IMR-90 (cell line): ENCODE results near the gene HIVEP3. TPM values are rescaled to one million over a fixed set of nuclear protein-coding genes. Genes with fewer than 3 reads are reported as not detected.

ENCODE experiments used
- ATAC-seq: fragments of 200-7000 bp; cut with Tn5 transposase; 2 replicates; pipeline ENCODE4 v1.9.1; 2020; ENCODE audit warnings: low read depth, mild to moderate bottlenecking, moderate library complexity
- BruUV-seq: library from RNA; stranded (reverse); fragments of 400-500 nt; replicated peaks from 2 replicates; lab custom pipeline; 2021; lab: Mats Ljungman, UMichigan
- CTCF ChIA-PET: fragments of 300-600 bp; formaldehyde crosslinking; extraction: SDS; loops from one replicate; lab custom pipeline; 2021; ENCODE audit warnings: antibody characterized with exemption; lab: Yijun Ruan, JAX
- POLR2A ChIA-PET: fragments of 300-600 bp; sonication (Branson Sonifier 250); formaldehyde crosslinking; loops from one replicate; lab custom pipeline; 2022; ENCODE audit warnings: antibody characterized with exemption; ENCODE audit not compliant: unreplicated experiment; lab: Charles Lee
- DNase-seq: peaks from one replicate; pipeline ENCODE4 v3.0.0; 2013
- H2AFZ ChIP-seq: replicated peaks from 2 replicates; pipeline ENCODE3; 2013; ENCODE audit warnings: low read length, mild to moderate bottlenecking; ENCODE audit not compliant: poor library complexity
- H2AK5ac ChIP-seq: 2 replicates; pipeline ENCODE4 v1.6.1; 2013; ENCODE audit warnings: low read depth, low read length, inconsistent platforms
- H2AK9ac ChIP-seq: replicated peaks from 2 replicates; pipeline ENCODE3; 2013; ENCODE audit warnings: mild to moderate bottlenecking, low read depth, low read length, moderate library complexity; ENCODE audit not compliant: poor library complexity
- H2BK120ac ChIP-seq: 2 replicates; pipeline ENCODE4 v1.6.1; 2013; ENCODE audit warnings: low read depth, low read length, inconsistent platforms
- H2BK15ac ChIP-seq: 3 replicates; pipeline ENCODE4 v1.6.1; 2013; ENCODE audit warnings: low read depth, low read length, inconsistent platforms
- H2BK20ac ChIP-seq: 2 replicates; pipeline ENCODE4 v1.6.1; 2013; ENCODE audit warnings: low read depth, mild to moderate bottlenecking, inconsistent platforms, low read length, moderate library complexity
- H2BK5ac ChIP-seq: 2 replicates; pipeline ENCODE4 v1.6.1; 2013; ENCODE audit warnings: mild to moderate bottlenecking, low read depth, low read length, inconsistent platforms; ENCODE audit not compliant: poor library complexity, severe bottlenecking
- H3K14ac ChIP-seq: replicated peaks from 2 replicates; pipeline ENCODE4 v1.6.1; 2013; ENCODE audit warnings: low read depth, low read length, inconsistent platforms
- H3K18ac ChIP-seq: 2 replicates; pipeline ENCODE4 v1.6.1; 2013; ENCODE audit warnings: low read depth, low read length, control low read depth
- H3K23ac ChIP-seq: 2 replicates; pipeline ENCODE4 v1.6.1; 2013; ENCODE audit warnings: low read depth, low read length, inconsistent platforms
- H3K27ac ChIP-seq: 2 replicates; pipeline ENCODE4 v1.5.1; 2013; ENCODE audit warnings: mild to moderate bottlenecking, control low read depth, low read length; ENCODE audit not compliant: insufficient read depth
- H3K27me3 ChIP-seq: 2 replicates; pipeline ENCODE4 v1.6.1; 2013; ENCODE audit warnings: low read length; ENCODE audit not compliant: control insufficient read depth, insufficient read depth
- H3K36me3 ChIP-seq: 2 replicates; pipeline ENCODE4 v1.6.1; 2013; ENCODE audit warnings: low read length, mixed read lengths; ENCODE audit not compliant: control insufficient read depth, insufficient read depth
- H3K4ac ChIP-seq: 2 replicates; pipeline ENCODE4 v1.6.1; 2013; ENCODE audit warnings: low read depth, low read length, inconsistent platforms
- H3K4me1 ChIP-seq: 2 replicates; pipeline ENCODE4 v1.6.1; 2013; ENCODE audit warnings: low read length, mixed read lengths; ENCODE audit not compliant: control insufficient read depth, insufficient read depth
- H3K4me2 ChIP-seq: 2 replicates; pipeline ENCODE4 v1.6.1; 2013; ENCODE audit warnings: low read depth, mild to moderate bottlenecking, control low read depth, low read length, moderate library complexity
- H3K4me3 ChIP-seq: 2 replicates; pipeline ENCODE4 v1.5.1; 2013; ENCODE audit warnings: low read depth, mild to moderate bottlenecking, control low read depth, low read length, moderate library complexity; ENCODE audit not compliant: insufficient read depth
- H3K56ac ChIP-seq: 2 replicates; pipeline ENCODE4 v1.6.1; 2013; ENCODE audit warnings: low read length, inconsistent platforms; ENCODE audit not compliant: insufficient read depth; ENCODE audit errors: extremely low read depth
- H3K79me1 ChIP-seq, 2 experiments: 2 replicates each; pipeline ENCODE4 v1.6.1; 2013; ENCODE audit warnings: low read length in 2 of 2, inconsistent platforms in 1 of 2, low read depth in 1 of 2
- H3K9ac ChIP-seq: 2 replicates; pipeline ENCODE4 v1.6.1; 2013; ENCODE audit warnings: low read depth, low read length, control low read depth
- H3K9me1 ChIP-seq: 2 replicates; pipeline ENCODE4 v1.6.1; 2013; ENCODE audit warnings: low read length, inconsistent platforms; ENCODE audit not compliant: insufficient read depth
- H3K9me3 ChIP-seq: 2 replicates; pipeline ENCODE4 v1.6.1; 2013; ENCODE audit warnings: low read length; ENCODE audit not compliant: control insufficient read depth, insufficient read depth
- H4K20me1 ChIP-seq: 2 replicates; pipeline ENCODE4 v1.6.1; 2013; ENCODE audit warnings: low read length, inconsistent platforms; ENCODE audit not compliant: insufficient read depth
- H4K5ac ChIP-seq: 2 replicates; pipeline ENCODE4 v1.6.1; 2013; ENCODE audit warnings: mild to moderate bottlenecking, low read depth, low read length, control low read depth
- H4K8ac ChIP-seq, 2 experiments: 2 replicates each; pipeline ENCODE4 v1.6.1; 2013; ENCODE audit warnings: low read depth in 2 of 2, low read length in 2 of 2, control low read depth in 1 of 2, inconsistent platforms in 1 of 2
- H4K91ac ChIP-seq: 2 replicates; pipeline ENCODE4 v1.6.1; 2013; ENCODE audit warnings: low read depth, low read length, inconsistent platforms; ENCODE audit not compliant: insufficient read depth
- BHLHE40 ChIP-seq: fragments of 150-350 bp; IDR thresholded peaks from 2 replicates; pipeline ENCODE4 v1.6.1; 2016; ENCODE audit warnings: mild to moderate bottlenecking, low read depth, low read length
- CEBPB ChIP-seq: IDR thresholded peaks from 2 replicates; pipeline ENCODE4 v1.6.1; 2012; ENCODE audit warnings: low read depth, low read length, improper control_type of control experiment
- CHD1 ChIP-seq: IDR thresholded peaks from 2 replicates; pipeline ENCODE4 v1.6.1; 2012; ENCODE audit warnings: low read depth, low read length, improper control_type of control experiment
- FOS ChIP-seq: fragments of 150-350 bp; IDR thresholded peaks from 2 replicates; pipeline ENCODE4 v1.6.1; 2016; ENCODE audit warnings: low read depth, low read length
- MAFK ChIP-seq: IDR thresholded peaks from 2 replicates; pipeline ENCODE4 v1.6.1; 2012; ENCODE audit warnings: low read depth, low read length, improper control_type of control experiment
- MAZ ChIP-seq: IDR thresholded peaks from 2 replicates; pipeline ENCODE4 v1.6.1; 2012; ENCODE audit warnings: low read depth, mild to moderate bottlenecking, low read length, improper control_type of control experiment, moderate library complexity, borderline replicate concordance
- MXI1 ChIP-seq: IDR thresholded peaks from 2 replicates; pipeline ENCODE4 v1.6.1; 2012; ENCODE audit warnings: low read depth, mild to moderate bottlenecking, low read length, moderate library complexity, borderline replicate concordance
- NFE2L2 ChIP-seq: fragments of 150-350 bp; IDR thresholded peaks from 2 replicates; pipeline ENCODE4 v1.6.1; 2016; ENCODE audit warnings: low read depth, mild to moderate bottlenecking, low read length
- POLR2A ChIP-seq: IDR thresholded peaks from 2 replicates; pipeline ENCODE4 v1.6.1; 2012; ENCODE audit warnings: mild to moderate bottlenecking, low read depth, low read length
- RAD21 ChIP-seq: IDR thresholded peaks from 2 replicates; pipeline ENCODE4 v1.6.1; 2012; ENCODE audit warnings: low read length, improper control_type of control experiment
- RFX5 ChIP-seq: IDR thresholded peaks from 2 replicates; pipeline ENCODE4 v1.8.0; 2012; ENCODE audit warnings: low read depth, mild to moderate bottlenecking, low read length, moderate library complexity
- WGBS, 2 experiments: methylation state at CpG; one replicate each; pipeline versions ENCODE4 v1.1.5 to v1.1.7; 2013; ENCODE audit warnings: missing lambda C conversion rate in 2 of 2; ENCODE audit not compliant: insufficient read length in 1 of 2; ENCODE audit errors: extremely low coverage in 2 of 2; 5-methylcytosine and 5-hydroxymethylcytosine counted together
- dilution Hi-C: fragments of 300-500 bp; cut with HindIII; formaldehyde crosslinking; loops from one replicate; pipeline ENCODE4 v1.14.3; 2018; ENCODE audit warnings: low sequenced_read_pairs; ENCODE audit not compliant: unreplicated experiment
- in situ Hi-C: fragments of 300-500 bp; cut with MboI; formaldehyde crosslinking; loops from 3 replicates; pipeline ENCODE4 v1.14.3; 2019; ENCODE audit warnings: low sequenced_read_pairs, inconsistent platforms, mixed read lengths
- intact Hi-C: fragments of 100-400 bp; cut with micrococcal nuclease; formaldehyde crosslinking; loops from 2 replicates; pipeline ENCODE4 v1.10.0; 2022
- polyA plus RNA-seq, 3 experiments: library from polyadenylated mRNA; depleted of rRNA; stranded (reverse); fragments of >200 nt; gene quantifications; 2 replicates each; pipeline ENCODE4 v1.2.3, GENCODE V29; 2012; ENCODE audit warnings: low replicate concordance in 1 of 3
- total RNA-seq: library from RNA; depleted of rRNA; stranded (reverse); fragments of >200 nt; gene quantifications from 2 replicates; pipeline ENCODE4 v1.2.3, GENCODE V29; 2012
- TF ChIP-seq, protein P1 (sequence below): conservative IDR thresholded peaks from 2 replicates; pipeline ENCODE4 v1.5.1; 2012; ENCODE audit warnings: mild to moderate bottlenecking, low read depth, low read length, improper control_type of control experiment
- TF ChIP-seq, protein P2 (sequence below): fragments of 150-350 bp; IDR thresholded peaks from 2 replicates; pipeline ENCODE4 v1.6.1; 2017; ENCODE audit warnings: mild to moderate bottlenecking, antibody characterized with exemption, low read length, low read depth

The HIVEP3 gene
- total and polyA plus RNA-seq, 2 of the 4 experiments (the other 2 are of a cell fraction) = 1.4 to 4.0 TPM

DNA sequence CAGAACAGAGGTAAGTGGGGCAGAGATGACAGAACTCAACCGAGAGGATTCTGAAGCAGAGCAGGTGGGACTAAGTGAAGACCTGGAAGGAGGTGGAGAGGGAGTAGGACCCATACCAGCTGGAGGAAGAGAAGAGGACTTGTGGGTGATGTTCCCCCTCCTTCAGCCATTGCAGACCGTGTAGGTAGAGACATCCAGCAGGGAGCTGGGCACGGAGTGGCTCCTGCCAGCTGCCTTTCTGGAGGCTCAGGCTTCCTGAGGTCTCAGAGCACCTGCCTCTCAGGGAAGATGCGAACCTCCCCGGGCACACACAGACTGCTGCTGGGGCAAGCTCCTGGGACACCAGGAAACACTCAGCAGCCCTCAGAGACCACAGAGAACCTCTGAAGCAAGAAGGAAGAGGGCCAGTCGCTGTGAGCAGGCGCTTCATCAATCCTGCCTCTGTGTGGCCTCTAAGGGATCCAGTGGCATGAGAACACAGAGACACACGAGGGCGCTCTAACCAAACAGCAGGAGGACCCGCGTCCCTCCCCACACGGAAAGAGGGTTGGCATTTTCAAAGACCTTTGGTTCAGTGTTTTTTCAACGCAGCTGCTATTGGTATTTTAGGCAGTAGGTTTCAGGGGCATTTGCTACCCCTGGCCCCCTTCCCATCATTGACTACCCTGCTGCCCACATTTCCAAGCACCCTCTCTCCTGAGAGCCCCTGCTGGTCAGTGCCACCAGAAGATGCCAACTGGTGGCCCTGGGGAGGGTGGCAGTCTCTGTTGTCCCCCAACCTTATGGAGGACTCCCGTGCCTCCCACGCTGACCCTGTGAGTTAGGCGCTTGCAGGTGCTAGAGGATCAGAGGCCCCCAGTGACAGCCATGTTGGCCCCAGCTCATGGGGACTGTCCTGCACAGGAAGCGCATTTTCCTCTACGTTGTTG is 344.7 kb downstream of the HIVEP3 start (continued):
- TF ChIP-seq MXI1 (no peak), NFE2L2 (no peak), RFX5 (no peak)

DNA sequence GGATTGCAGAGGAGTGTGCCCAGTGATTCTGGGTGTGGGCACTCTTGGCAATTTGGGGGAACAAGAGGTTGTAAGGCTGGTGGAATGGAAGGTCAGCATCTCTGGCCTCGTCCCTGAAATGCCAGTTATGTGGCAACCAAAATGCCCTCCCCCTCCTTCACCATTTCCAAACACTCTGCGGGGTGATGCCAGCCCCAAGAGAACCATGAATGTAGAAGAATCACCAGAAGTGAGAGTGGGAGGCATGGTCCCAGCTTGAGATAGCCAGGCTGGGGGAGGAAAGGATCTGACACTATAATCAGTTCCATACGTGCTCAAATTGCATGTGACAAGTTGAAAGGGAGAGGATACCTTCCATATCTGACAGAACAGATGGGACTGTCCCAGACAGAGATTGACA is 345.5 kb downstream of the HIVEP3 start:
- H2AK9ac ChIP-seq = no peak overlapping the region
- no peaks in the 10 kb centered on the region for H3K27me3 ChIP-seq
- no peak overlapping the region for H3K4me3 ChIP-seq
- H3K36me3 ChIP-seq = no peaks in the 10 kb centered on the region
- H2BK20ac ChIP-seq = no peak overlapping the region
- no peak overlapping the region for H4K8ac ChIP-seq
- WGBS, 2 experiments = no CpG with 5 or more reads among the region's 3 CpGs
- ATAC-seq (no peak), DNase-seq (no peak)
- no peak overlapping the region for H3K4me2 ChIP-seq
- no peak overlapping the region for H4K5ac ChIP-seq
- H2BK120ac ChIP-seq = no peak overlapping the region
- no peak overlapping the region for H2AFZ ChIP-seq
- H3K56ac ChIP-seq = no peak overlapping the region
- dilution Hi-C loops = no loop called here
- no peaks in the 10 kb centered on the region for H4K20me1 ChIP-seq
- no peak overlapping the region for H3K4ac ChIP-seq
- H3K79me1 ChIP-seq = 0 out of 4 replicates have a peak, but pooled peaks cover 0 to 4% of the 10 kb centered on the region in 2 experiments
- no peaks in the 10 kb centered on the region for H3K9me1 ChIP-seq
- no peak overlapping the region for H2BK5ac ChIP-seq
- CTCF ChIA-PET = interaction anchor here (0.6 to 1.5 kb wide), 6 partner anchors 88 to 229 kb away, joined by 3 to 5 read pairs (median 4); no protein-coding TSS in a partner anchor
- in situ Hi-C loops = loop anchor here (5.0 to 10.0 kb wide), 2 partner anchors 224 to 572 kb away; no protein-coding TSS in a partner anchor
- no peak overlapping the region for H2AK5ac ChIP-seq
- no peak overlapping the region for H3K27ac ChIP-seq
- H3K18ac ChIP-seq = no peak overlapping the region
- H3K9ac ChIP-seq = no peak overlapping the region
- no TSS peak for BruUV-seq
- no peaks in the 10 kb centered on the region for H3K4me1 ChIP-seq
- intact Hi-C loops = loop anchor here (5.0 kb wide), 1 partner anchor 764 kb away; the partner anchor contains the start of gene FOXJ3
- H3K23ac ChIP-seq = no peak overlapping the region
- H3K9me3 ChIP-seq = no peaks in the 10 kb centered on the region
- no peak overlapping the region for H3K14ac ChIP-seq
- no peak overlapping the region for H4K91ac ChIP-seq
- POLR2A ChIA-PET = no interaction called here
- H2BK15ac ChIP-seq = no peak overlapping the region
- TF ChIP-seq MAZ = no peak
- TF ChIP-seq POLR2A = no peak
- no peak for TF ChIP-seq CHD1
- no peak for TF ChIP-seq FOS
- no peak for TF ChIP-seq NFE2L2
- TF ChIP-seq, protein P1, sequence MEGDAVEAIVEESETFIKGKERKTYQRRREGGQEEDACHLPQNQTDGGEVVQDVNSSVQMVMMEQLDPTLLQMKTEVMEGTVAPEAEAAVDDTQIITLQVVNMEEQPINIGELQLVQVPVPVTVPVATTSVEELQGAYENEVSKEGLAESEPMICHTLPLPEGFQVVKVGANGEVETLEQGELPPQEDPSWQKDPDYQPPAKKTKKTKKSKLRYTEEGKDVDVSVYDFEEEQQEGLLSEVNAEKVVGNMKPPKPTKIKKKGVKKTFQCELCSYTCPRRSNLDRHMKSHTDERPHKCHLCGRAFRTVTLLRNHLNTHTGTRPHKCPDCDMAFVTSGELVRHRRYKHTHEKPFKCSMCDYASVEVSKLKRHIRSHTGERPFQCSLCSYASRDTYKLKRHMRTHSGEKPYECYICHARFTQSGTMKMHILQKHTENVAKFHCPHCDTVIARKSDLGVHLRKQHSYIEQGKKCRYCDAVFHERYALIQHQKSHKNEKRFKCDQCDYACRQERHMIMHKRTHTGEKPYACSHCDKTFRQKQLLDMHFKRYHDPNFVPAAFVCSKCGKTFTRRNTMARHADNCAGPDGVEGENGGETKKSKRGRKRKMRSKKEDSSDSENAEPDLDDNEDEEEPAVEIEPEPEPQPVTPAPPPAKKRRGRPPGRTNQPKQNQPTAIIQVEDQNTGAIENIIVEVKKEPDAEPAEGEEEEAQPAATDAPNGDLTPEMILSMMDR = no peak
- no peak for TF ChIP-seq BHLHE40
- no peak for TF ChIP-seq MAFK
- TF ChIP-seq RAD21 = no peak
- TF ChIP-seq, protein P2, sequence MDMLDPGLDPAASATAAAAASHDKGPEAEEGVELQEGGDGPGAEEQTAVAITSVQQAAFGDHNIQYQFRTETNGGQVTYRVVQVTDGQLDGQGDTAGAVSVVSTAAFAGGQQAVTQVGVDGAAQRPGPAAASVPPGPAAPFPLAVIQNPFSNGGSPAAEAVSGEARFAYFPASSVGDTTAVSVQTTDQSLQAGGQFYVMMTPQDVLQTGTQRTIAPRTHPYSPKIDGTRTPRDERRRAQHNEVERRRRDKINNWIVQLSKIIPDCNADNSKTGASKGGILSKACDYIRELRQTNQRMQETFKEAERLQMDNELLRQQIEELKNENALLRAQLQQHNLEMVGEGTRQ = no peak
- TF ChIP-seq RFX5 = no peak
- no peak for TF ChIP-seq CEBPB
